ENCODE measurements around the gene DEPDC5.
A peak's percentile ranks its signal among the peaks of the same experiment; 100 is the strongest.

Gene DEPDC5

GRCh38 chr22:31857247-31857646 lies 103.4 kb downstream of the DEPDC5 start:
- peaks cover 39% of the 10 kb centered on the region for H3K4me1 Mint-ChIP-seq
- no peaks in the 10 kb centered on the region for H3K9me3 Mint-ChIP-seq
- peaks cover 21% of the 10 kb centered on the region for H3K36me3 Mint-ChIP-seq (ENCODE audit: low read depth)
- TF ChIP-seq CTCF (IDR thresholded peaks at IDR 0.05) = no peak
- peak overlapping the region; percentile 61 for H3K4me3 Mint-ChIP-seq
- peak overlapping the region; percentile 86 for H3K27ac Mint-ChIP-seq
- H3K27me3 Mint-ChIP-seq (ENCODE audit: low read depth, poor library complexity) = no peaks in the 10 kb centered on the region
- DNase-seq = peak; percentile 64

GRCh38 chr22:31861226-31861840 lies 107.5 kb downstream of the DEPDC5 start:
- H3K4me3 Mint-ChIP-seq = no peak overlapping the region
- DNase-seq = no peak
- TF ChIP-seq CTCF (IDR thresholded peaks at IDR 0.05) = no peak
- no peaks in the 10 kb centered on the region for H3K9me3 Mint-ChIP-seq
- peaks cover 10% of the 10 kb centered on the region for H3K36me3 Mint-ChIP-seq (ENCODE audit: low read depth)
- H3K4me1 Mint-ChIP-seq = peaks cover 20% of the 10 kb centered on the region
- H3K27me3 Mint-ChIP-seq (ENCODE audit: low read depth, poor library complexity) = no peaks in the 10 kb centered on the region
- peak overlapping the region; percentile 69 for H3K27ac Mint-ChIP-seq

- no peak overlapping the region for H3K27ac Mint-ChIP-seq
- no peaks in the 10 kb centered on the region for H3K27me3 Mint-ChIP-seq (ENCODE audit: low read depth, poor library complexity)
- no peak overlapping the region for H3K4me3 Mint-ChIP-seq
- H3K36me3 Mint-ChIP-seq (ENCODE audit: low read depth) = peaks cover 14% of the 10 kb centered on the region
- no peak for DNase-seq
- H3K9me3 Mint-ChIP-seq = no peaks in the 10 kb centered on the region
- peaks cover 9% of the 10 kb centered on the region for H3K4me1 Mint-ChIP-seq
- TF ChIP-seq CTCF (IDR thresholded peaks at IDR 0.05) = no peak
Observed at GRCh38 chr22:31866918-31867317, 113.1 kb downstream of the DEPDC5 start.

GRCh38 chr22:31867386-31868153 lies 113.8 kb downstream of the DEPDC5 start:
- peaks cover 14% of the 10 kb centered on the region for H3K36me3 Mint-ChIP-seq (ENCODE audit: low read depth)
- no peak overlapping the region for H3K4me3 Mint-ChIP-seq
- no peak for DNase-seq
- peaks cover 9% of the 10 kb centered on the region for H3K4me1 Mint-ChIP-seq
- H3K9me3 Mint-ChIP-seq = no peaks in the 10 kb centered on the region
- no peaks in the 10 kb centered on the region for H3K27me3 Mint-ChIP-seq (ENCODE audit: low read depth, poor library complexity)
- no peak overlapping the region for H3K27ac Mint-ChIP-seq
- no peak for TF ChIP-seq CTCF (IDR thresholded peaks at IDR 0.05)

GRCh38 chr22:31869739-31870138 lies 115.9 kb downstream of the DEPDC5 start:
- no peak for DNase-seq
- peak overlapping the region; percentile 91 for H3K27ac Mint-ChIP-seq
- H3K4me1 Mint-ChIP-seq = peaks cover 9% of the 10 kb centered on the region
- no peak overlapping the region for H3K4me3 Mint-ChIP-seq
- no peaks in the 10 kb centered on the region for H3K27me3 Mint-ChIP-seq (ENCODE audit: low read depth, poor library complexity)
- no peak for TF ChIP-seq CTCF (IDR thresholded peaks at IDR 0.05)
- no peaks in the 10 kb centered on the region for H3K9me3 Mint-ChIP-seq
- peaks cover 29% of the 10 kb centered on the region for H3K36me3 Mint-ChIP-seq (ENCODE audit: low read depth)

GRCh38 chr22:31870890-31871289 lies 117.1 kb downstream of the DEPDC5 start:
- Mint-ChIP-seq H3K4me1 (peaks cover 9% of the 10 kb centered on the region), H3K27me3 (ENCODE audit: low read depth, poor library complexity) (no peaks in the 10 kb centered on the region), H3K9me3 (no peaks in the 10 kb centered on the region), H3K36me3 (ENCODE audit: low read depth) (peaks cover 33% of the 10 kb centered on the region), H3K4me3 (no peak overlapping the region), H3K27ac (no peak overlapping the region)
- TF ChIP-seq CTCF (IDR thresholded peaks at IDR 0.05) = no peak
- no peak for DNase-seq
